ENCODE results near the gene MTHFD2L.

DNA sequence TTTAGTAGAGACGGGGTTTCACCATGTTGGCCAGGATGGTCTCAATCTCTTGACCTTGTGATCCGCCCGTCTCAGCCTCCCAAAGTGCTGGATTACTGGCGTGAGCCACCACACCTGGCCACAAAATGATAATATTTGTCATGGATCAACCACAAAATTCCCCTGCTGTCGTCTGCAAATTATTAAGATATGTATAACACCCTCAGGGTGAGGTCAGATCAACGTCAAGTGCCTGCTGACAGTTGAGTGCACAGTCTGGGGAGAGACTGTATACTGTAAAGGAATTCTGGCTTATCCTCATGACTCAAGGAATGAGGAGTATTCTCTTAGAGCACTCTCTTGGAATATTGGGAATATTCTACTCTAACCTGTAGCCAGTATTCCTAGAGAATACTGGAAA is 161.6 kb downstream of the MTHFD2L start:
- no peak for TF ChIP-seq ZNF121 (tag by site-specific recombination; IDR thresholded peaks at IDR 0.05)
- TF ChIP-seq, protein P1, sequence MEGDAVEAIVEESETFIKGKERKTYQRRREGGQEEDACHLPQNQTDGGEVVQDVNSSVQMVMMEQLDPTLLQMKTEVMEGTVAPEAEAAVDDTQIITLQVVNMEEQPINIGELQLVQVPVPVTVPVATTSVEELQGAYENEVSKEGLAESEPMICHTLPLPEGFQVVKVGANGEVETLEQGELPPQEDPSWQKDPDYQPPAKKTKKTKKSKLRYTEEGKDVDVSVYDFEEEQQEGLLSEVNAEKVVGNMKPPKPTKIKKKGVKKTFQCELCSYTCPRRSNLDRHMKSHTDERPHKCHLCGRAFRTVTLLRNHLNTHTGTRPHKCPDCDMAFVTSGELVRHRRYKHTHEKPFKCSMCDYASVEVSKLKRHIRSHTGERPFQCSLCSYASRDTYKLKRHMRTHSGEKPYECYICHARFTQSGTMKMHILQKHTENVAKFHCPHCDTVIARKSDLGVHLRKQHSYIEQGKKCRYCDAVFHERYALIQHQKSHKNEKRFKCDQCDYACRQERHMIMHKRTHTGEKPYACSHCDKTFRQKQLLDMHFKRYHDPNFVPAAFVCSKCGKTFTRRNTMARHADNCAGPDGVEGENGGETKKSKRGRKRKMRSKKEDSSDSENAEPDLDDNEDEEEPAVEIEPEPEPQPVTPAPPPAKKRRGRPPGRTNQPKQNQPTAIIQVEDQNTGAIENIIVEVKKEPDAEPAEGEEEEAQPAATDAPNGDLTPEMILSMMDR (tag by site-specific recombination; IDR thresholded peaks at IDR 0.05): no peak
- TF ChIP-seq, protein P2, sequence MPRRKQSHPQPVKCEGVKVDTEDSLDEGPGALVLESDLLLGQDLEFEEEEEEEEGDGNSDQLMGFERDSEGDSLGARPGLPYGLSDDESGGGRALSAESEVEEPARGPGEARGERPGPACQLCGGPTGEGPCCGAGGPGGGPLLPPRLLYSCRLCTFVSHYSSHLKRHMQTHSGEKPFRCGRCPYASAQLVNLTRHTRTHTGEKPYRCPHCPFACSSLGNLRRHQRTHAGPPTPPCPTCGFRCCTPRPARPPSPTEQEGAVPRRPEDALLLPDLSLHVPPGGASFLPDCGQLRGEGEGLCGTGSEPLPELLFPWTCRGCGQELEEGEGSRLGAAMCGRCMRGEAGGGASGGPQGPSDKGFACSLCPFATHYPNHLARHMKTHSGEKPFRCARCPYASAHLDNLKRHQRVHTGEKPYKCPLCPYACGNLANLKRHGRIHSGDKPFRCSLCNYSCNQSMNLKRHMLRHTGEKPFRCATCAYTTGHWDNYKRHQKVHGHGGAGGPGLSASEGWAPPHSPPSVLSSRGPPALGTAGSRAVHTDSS (tag by site-specific recombination; IDR thresholded peaks at IDR 0.05): no peak
- TF ChIP-seq, protein P3, sequence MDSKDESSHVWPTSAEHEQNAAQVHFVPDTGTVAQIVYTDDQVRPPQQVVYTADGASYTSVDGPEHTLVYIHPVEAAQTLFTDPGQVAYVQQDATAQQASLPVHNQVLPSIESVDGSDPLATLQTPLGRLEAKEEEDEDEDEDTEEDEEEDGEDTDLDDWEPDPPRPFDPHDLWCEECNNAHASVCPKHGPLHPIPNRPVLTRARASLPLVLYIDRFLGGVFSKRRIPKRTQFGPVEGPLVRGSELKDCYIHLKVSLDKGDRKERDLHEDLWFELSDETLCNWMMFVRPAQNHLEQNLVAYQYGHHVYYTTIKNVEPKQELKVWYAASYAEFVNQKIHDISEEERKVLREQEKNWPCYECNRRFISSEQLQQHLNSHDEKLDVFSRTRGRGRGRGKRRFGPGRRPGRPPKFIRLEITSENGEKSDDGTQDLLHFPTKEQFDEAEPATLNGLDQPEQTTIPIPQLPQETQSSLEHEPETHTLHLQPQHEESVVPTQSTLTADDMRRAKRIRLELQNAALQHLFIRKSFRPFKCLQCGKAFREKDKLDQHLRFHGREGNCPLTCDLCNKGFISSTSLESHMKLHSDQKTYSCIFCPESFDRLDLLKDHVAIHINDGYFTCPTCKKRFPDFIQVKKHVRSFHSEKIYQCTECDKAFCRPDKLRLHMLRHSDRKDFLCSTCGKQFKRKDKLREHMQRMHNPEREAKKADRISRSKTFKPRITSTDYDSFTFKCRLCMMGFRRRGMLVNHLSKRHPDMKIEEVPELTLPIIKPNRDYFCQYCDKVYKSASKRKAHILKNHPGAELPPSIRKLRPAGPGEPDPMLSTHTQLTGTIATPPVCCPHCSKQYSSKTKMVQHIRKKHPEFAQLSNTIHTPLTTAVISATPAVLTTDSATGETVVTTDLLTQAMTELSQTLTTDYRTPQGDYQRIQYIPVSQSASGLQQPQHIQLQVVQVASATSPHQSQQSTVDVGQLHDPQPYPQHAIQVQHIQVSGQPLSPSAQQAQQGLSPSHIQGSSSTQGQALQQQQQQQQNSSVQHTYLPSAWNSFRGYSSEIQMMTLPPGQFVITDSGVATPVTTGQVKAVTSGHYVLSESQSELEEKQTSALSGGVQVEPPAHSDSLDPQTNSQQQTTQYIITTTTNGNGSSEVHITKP (tag by site-specific recombination; IDR thresholded peaks at IDR 0.05): no peak
- no peak for TF ChIP-seq ZNF24 (tag by site-specific recombination; IDR thresholded peaks at IDR 0.05)
- no peak for TF ChIP-seq ZNF324 (tag by site-specific recombination; IDR thresholded peaks at IDR 0.05)
- TF ChIP-seq, protein P4, sequence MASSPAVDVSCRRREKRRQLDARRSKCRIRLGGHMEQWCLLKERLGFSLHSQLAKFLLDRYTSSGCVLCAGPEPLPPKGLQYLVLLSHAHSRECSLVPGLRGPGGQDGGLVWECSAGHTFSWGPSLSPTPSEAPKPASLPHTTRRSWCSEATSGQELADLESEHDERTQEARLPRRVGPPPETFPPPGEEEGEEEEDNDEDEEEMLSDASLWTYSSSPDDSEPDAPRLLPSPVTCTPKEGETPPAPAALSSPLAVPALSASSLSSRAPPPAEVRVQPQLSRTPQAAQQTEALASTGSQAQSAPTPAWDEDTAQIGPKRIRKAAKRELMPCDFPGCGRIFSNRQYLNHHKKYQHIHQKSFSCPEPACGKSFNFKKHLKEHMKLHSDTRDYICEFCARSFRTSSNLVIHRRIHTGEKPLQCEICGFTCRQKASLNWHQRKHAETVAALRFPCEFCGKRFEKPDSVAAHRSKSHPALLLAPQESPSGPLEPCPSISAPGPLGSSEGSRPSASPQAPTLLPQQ (tag by site-specific recombination; IDR thresholded peaks at IDR 0.05): no peak
- TF ChIP-seq ZNF777 (tag by site-specific recombination; IDR thresholded peaks at IDR 0.05; ENCODE audit: borderline replicate concordance): no peak
- no peak for TF ChIP-seq TCF7L2 (IDR thresholded peaks at IDR 0.05; ENCODE audit: borderline replicate concordance, low read depth, low read length)
- TF ChIP-seq ZFP3 (tag by site-specific recombination; IDR thresholded peaks at IDR 0.05; ENCODE audit: low read depth): no peak
- TF ChIP-seq ZNF354C (tag by site-specific recombination; IDR thresholded peaks at IDR 0.05; ENCODE audit: borderline replicate concordance, low read depth): no peak
